Embryonic facial prominence (tissue), 1 donor: Measurements from ENCODE around the gene ADGRD1.
"Not testable (repeated sequence)": the region's sequence is repeated elsewhere in the genome, so short reads cannot be mapped to it uniquely, and the experiment has no call there.

Source experiments
- DNase-seq: peaks from one replicate; pipeline ENCODE4 v3.0.0-alpha.2; 2016; ENCODE audit errors: extremely low spot score

Gene ADGRD1

DNA sequence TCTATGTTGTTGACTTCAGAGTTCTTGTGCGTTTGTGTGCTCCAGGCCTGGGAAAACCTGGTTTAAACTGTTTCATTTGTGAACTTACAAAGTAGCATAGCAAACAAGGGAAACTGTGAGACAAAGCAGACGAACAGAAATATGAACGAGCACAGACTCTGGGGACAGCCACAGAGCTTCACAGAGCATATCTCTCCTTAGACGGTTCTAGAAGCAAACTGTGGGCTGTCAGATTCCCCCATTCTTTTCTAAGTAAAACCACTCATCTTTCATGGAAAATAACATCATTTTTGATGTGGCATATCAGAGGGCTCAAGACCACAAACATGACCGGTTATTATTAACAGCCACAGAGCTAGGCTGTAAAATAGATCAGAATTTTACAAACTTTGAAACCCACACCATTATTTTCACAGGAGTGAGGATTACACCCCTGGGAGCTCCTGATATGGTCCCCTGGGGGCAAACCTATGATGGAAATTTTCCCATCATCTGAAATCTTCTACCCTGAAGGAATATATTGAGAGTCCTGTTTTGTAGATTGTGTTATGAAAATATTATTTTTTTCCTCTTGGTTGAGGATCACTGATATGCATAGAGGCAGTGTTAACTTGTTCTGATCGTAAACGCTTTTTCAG is 102.0 kb downstream of the ADGRD1 start:
- DNase-seq: no peak

GRCh38 chr12:131056626-131057025 is 102.9 kb downstream of the ADGRD1 start:
- no peak for DNase-seq

DNA sequence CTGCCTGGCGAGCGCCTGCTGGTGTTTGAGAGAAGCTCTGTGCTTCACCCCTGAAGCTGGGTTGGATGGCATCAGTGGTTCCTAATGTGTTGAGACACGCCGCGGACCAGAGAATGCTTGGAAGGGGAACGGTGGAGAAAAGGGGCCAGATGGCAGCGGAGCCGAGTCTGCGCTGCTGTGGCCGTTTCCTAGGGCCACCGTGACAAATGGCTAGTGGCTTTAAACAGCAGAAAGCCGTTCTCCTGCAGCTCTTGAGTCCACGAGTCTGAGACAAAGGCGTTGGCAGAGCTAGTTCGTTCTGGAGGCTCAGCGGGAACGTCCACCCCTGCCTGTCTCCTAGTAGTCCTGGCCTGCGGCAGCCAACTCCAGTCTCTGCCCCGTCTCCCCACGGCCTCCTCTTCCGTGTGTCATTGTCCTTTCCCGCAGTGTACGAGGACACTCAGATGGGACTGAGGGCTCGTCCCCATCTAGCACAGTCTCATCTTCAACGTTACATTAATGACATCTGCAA is 103.6 kb downstream of the ADGRD1 start:
- DNase-seq: no peak

GRCh38 chr12:131057722-131058515 is 104.2 kb downstream of the ADGRD1 start:
- DNase-seq: no peak

GRCh38 chr12:131058700-131059099 is 105.0 kb downstream of the ADGRD1 start:
- no peak for DNase-seq

GRCh38 chr12:131060011-131060703 is 106.5 kb downstream of the ADGRD1 start:
- DNase-seq: no peak

DNA sequence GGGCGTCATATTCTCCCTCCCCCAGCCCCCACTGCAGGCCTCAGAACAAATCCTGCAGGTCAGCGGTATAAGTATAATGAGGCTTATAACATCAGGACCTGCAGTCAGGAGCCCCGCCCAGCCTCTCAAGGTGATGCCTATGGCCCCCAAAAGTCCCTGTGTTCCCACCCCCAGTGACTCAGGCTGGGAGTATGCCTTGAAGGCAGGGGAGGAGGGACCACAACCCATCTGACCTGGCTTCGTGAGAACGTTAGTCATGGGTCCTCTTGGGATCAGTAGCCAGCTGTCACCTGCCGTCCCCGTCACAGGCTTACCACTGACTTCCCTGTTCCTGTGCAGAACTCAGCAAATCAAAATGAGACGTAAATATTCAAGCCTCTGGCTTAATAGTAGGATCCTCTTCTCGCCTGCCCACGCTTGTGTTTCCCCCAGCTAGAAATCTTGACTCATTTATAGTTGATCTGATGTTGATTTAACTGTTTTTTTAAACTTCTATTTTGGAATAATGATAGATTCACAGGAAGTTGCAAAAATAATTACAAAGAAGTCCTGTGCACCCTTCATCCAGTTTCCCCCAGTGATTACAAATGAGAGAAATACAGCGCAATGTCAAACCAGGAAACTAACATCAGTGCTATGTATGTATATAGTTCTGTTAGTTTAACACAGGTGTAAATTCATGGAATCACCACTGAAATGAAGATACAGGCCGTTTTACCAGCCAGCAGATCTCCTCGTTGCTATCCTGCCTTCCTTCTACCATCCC is 107.5 kb downstream of the ADGRD1 start:
- no peak for DNase-seq

- no peak for DNase-seq
Measured at GRCh38 chr12:131063413-131063812, 109.7 kb downstream of the ADGRD1 start.

DNA sequence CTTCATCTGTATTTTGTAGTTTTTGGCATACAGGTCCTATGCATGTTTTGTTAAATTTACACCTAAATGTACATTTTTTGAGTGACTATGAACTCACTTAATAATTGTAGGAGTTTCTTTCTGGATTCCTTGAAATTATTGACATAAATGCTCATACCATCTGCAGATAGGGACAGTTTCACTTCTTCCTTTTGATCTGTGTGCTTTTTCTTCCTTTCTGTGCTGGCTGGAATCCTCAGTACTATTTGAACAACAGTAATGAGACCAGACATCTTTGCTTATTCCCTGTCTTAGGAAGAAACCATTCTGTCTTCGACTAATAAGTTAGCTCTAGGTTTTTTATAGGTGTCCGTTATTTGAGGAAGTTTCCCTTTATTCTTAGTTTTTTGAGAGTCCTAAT is 110.3 kb downstream of the ADGRD1 start:
- DNase-seq: no peak

DNA sequence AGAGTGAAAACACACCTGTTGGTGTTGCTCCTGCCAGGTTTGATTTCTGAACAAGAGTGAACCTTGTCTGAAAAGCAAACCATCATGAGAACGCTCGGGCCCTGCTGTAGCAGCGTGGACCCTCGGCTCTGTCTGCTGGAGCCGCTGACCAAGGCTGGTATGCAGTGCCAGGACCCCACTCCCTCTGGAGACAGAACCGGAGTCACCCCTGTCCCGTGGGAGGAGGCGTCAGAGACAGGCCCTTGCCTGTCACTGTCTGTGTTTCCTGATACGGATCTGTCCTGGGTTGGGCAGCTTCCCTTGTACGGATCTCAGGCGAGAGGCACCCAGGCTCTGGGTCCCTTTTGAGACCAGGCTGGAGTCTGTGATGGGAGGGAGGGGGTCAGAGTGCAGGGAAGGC is 111.6 kb downstream of the ADGRD1 start:
- no peak for DNase-seq

- no peak for DNase-seq
Measured at GRCh38 chr12:131065801-131066200, 112.1 kb downstream of the ADGRD1 start.

GRCh38 chr12:131066207-131066885 is 112.6 kb downstream of the ADGRD1 start:
- no peak for DNase-seq

DNA sequence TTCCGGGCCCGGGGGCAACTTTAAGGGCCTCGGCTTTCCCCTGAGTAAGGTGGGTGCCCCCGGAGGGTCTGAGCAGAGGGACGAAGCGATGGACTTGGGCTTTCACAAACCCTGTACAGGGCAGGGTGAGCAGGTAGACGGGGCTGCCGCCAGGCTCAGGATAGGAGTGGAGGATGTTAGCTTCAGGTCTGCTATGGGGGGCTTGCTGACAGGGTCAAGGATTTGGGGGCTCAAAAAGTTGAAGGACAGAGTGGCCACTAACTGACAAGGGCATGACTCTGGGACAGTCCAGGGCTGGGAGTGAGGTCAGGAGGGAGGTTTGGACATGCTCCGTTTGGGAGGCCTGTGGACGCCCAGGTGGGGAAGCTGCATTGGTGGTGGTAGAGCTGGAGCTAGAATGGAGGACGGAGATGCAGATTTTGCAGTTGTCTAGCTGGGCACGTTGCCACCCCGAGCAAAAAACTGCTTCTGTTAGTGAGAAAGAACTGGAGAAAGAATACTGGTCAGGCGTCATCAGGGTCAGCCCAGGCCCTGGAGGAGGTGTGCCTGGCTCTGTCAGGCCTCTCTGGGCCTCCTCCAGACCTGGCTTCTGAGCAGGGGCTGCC is 113.3 kb downstream of the ADGRD1 start:
- DNase-seq: no peak

DNA sequence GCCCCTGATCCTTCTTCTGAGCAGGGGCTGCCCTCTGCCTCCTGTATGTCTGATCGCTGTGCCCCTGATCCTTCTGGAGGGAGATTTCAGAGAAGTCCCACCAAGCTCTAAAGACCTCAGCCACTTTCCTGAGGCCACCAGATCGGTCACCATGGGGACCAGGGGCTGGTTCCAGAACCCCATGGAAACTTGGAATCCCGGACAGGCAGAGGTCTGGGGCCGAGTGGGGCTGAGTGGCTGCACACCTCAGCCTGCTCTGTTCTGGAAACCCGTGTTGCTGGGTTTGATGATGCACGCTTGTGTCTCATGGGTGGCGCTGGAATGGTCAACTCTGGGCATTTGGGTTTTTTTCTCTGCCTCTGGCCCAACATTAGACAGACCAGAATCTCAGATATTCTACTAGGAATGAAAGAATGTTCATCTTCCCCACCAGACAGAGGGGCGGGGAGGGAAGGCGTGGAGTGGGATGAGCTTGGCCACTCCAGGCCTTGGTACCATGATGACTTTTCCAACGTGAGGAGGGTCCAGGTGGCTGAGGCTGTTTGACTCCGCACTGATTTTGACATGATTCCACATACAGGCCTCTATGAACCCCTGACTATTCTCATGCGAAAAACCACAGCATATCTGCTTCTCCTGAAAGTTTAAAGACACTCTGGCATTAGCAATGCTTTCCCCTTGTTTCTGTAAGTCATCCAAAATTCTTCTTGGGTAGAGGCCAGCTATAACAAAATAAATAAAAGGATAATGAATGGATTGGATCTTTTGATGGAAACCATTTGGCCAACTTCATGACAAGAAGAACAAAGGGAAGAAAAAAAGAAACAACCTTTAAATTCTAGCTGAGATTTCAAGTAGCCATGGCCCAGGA is 114.5 kb downstream of the ADGRD1 start:
- no peak for DNase-seq

DNA sequence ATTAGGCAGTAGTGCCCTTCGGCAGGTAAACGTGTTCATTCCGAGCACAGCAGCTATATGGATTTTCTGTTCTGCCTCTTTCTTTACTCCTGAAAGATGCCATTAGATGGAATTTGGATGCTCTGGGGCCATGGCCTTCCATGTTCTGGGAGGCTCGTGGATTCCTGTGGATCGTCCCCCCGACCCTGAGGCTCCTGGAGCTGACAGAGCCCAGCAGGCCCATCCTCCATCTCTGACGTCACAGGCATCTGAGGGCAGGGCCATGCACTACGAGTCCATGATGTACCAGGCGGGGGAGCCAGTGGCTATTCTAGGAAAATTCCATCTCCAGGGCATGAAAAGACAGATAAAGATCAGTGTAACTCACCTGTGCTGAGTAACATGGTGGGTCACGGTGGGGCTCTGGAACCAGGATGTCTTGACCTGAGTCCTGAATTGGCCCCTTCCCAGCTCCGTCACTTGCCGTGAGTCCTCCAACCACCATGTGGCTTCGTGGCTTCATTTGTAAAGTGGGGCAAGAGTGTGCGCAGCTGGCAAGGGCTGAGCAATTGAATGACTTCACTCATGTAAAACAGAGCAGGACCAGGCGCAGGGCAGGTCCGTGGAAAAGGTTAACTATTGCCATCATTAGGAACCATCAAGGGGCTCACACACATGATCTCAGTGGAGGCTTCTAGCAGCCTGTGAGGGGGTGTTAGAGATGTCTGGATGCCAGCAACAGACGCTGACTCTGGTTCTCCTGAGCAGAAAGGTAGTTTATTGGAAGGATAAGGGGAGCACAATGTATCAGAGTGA is 115.4 kb downstream of the ADGRD1 start:
- DNase-seq: not testable (repeated sequence)

DNA sequence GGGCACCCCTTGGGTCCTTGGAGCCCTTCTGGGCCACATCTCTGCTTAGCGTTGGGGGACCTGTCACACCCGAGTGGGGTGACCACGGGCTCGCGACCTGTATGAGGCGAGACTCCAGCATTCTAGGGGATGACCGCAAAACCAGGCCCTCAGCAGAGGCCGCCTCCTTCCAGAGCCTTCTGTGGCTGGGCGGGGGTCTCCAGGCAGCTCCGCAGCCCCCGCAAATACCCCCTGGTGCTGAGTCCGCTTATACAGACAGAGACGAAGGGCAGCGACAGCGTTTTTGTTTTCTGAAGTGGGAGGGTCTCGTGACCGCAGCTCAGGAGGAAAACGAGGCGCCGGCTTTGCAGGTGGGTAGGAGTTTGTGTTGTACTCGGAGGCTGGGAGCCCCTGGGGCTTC is 116.4 kb downstream of the ADGRD1 start:
- DNase-seq: not testable (repeated sequence)

DNA sequence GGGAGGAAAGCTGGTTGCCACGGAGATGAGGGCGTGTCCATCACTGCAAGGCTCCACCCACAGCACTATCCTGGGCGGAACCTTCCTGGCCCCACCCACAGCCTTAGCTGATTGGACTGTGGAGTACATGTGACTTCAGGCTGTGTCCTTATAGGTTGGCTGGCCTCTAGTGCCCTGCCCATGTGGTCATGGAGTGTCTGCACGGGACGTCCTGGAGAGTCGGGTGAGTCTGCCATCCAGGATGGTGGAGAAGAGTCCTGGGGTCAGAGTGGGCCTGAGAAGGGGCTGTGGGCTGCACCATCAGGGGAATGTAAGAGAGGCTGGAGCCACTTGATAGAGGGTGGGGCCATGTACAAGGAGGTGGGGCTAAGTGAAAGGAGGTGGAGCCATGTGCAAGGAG is 117.0 kb downstream of the ADGRD1 start:
- not testable (repeated sequence) for DNase-seq

GRCh38 chr12:131071234-131071820 is 117.6 kb downstream of the ADGRD1 start:
- DNase-seq: not testable (repeated sequence)

- not testable (repeated sequence) for DNase-seq
Measured at GRCh38 chr12:131071950-131072349, 118.2 kb downstream of the ADGRD1 start.
